SJCRH30 (cell line): Measurements from ENCODE around the gene TSPAN32. TPM values are rescaled to one million over a fixed set of nuclear protein-coding genes. Genes with fewer than 3 reads are reported as not detected.

Experiments used
- total RNA-seq: library from RNA; depleted of rRNA; stranded (reverse); fragments of >200 nt; shearing (Covaris generic); gene quantifications from 2 replicates; pipeline ENCODE4 v1.2.3, GENCODE V29; 2014; rRNA removed

Gene TSPAN32
- total RNA-seq, 1 experiment from 2014 or later = 0.57 TPM

Other genes starting within 250 kb of the TSPAN32 start
- 513 and 574 TPM in 2 replicates for gene IGF2, start 162.6 kb upstream of the TSPAN32 start, total RNA-seq
- not detected in 2 replicates for gene INS, start 140.8 kb upstream of the TSPAN32 start, total RNA-seq
- gene TH, start 130.2 kb upstream of the TSPAN32 start, total RNA-seq = not detected in 2 replicates
- gene ASCL2, start 31.4 kb upstream of the TSPAN32 start, total RNA-seq = not detected in 2 replicates
- gene C11orf21, start 95 bp upstream of the TSPAN32 start, total RNA-seq = not detected in 2 replicates
- gene CD81, start 75.3 kb downstream of the TSPAN32 start, total RNA-seq = 95.3 and 97.7 TPM in 2 replicates
- gene TSSC4, start 98.7 kb downstream of the TSPAN32 start, total RNA-seq = 26.7 and 31.1 TPM in 2 replicates
- gene TRPM5, start 142.5 kb downstream of the TSPAN32 start, total RNA-seq = not detected in 2 replicates
- gene KCNQ1, start 143.0 kb downstream of the TSPAN32 start, total RNA-seq = not detected in 2 replicates